Measurements from ENCODE around the gene EVA1A. TPM values are rescaled to one million over a fixed set of nuclear protein-coding genes. Genes with fewer than 3 reads are reported as not detected.

Gene EVA1A
- total and polyA plus RNA-seq, 2 of the 8 experiments (the other 6 are each of a cell fraction or from before 2014, with no cell fraction given) = 2.4 to 4.3 TPM

DNA sequence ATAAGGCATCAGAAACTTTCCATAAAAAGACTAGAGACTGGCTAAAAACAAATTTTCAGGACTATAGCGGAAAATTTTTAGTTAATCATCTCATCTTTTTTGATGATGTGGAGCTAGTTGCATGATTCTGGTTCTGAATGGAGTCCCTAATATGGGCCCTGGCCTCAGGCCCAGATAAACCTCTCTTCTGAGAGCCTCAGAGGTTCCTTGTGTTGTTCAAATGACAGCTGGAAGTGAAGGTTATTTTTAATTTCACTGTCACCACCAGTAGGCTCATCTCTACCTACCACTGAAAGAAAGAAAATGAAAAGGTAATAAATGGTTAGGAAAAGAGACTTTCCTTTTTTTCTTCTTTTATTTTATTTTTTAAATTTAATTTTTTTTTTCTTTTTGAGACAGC is 75.9 kb downstream of the EVA1A start:
- Histone ChIP-seq H4K8ac (ENCODE audit: extremely low read depth, insufficient read depth, low read length) (no peak overlapping the region), H3K14ac (ENCODE audit: insufficient read length) (no peak overlapping the region), H3K27me3 (replicated peaks in 1 of 4; ENCODE audit: control insufficient read depth in 3 of 4, extremely low read depth in 1 of 4, insufficient read depth in 3 of 4, low read length in 3 of 4) (no peaks in the 10 kb centered on the region), H2AFZ (ENCODE audit: low read length) (no peak overlapping the region), H3K4me2 (ENCODE audit: insufficient read depth in 1 of 2, low read depth in 2 of 2, low read length in 2 of 2) (no peak overlapping the region), H4K5ac (ENCODE audit: insufficient read length, low read depth, low read length) (no peak overlapping the region), H4K91ac (replicated peaks; ENCODE audit: insufficient read length, low read length) (no peak overlapping the region), H2AK5ac (ENCODE audit: low read depth, low read length) (no peak overlapping the region), H4K20me1 (replicated peaks in 1 of 2; ENCODE audit: control insufficient read depth in 1 of 2, insufficient read depth in 2 of 2, low read length in 2 of 2) (no peaks in the 10 kb centered on the region), H3K79me2 (ENCODE audit: control insufficient read depth in 1 of 2, insufficient read depth in 2 of 2, low read length in 2 of 2) (no peaks in the 10 kb centered on the region), H3K36me3 (ENCODE audit: control insufficient read depth in 2 of 4, insufficient read depth in 4 of 4, low read length in 3 of 4) (no peaks in the 10 kb centered on the region), H3K23me2 (ENCODE audit: low read depth, low read length) (no peaks in the 10 kb centered on the region), H2BK120ac (replicated peaks; ENCODE audit: low read depth, low read length) (no peak overlapping the region), H3K9me3 (ENCODE audit: insufficient read depth in 2 of 2, low read depth in 1 of 2, low read length in 1 of 2) (0 out of 4 replicates have a peak, but pooled peaks cover 0 to 2% of the 10 kb centered on the region in 2 experiments), H3K56ac (replicated peaks; ENCODE audit: insufficient read length, low read depth, low read length) (no peak overlapping the region), H2BK12ac (ENCODE audit: low read depth, low read length) (no peak overlapping the region), H3K4me3 (ENCODE audit: extremely low read depth in 1 of 4, insufficient read depth in 2 of 4, low read depth in 3 of 4, low read length in 4 of 4) (no peak overlapping the region), H3K4me1 (replicated peaks in 1 of 4; ENCODE audit: control insufficient read depth in 3 of 4, insufficient read depth in 4 of 4, low read length in 3 of 4) (no peaks in the 10 kb centered on the region), H3K4ac (replicated peaks; ENCODE audit: insufficient read length, low read depth, low read length) (no peak overlapping the region), H2BK5ac (ENCODE audit: low read depth, low read length) (no peak overlapping the region), H3K23ac (ENCODE audit: insufficient read length) (no peak overlapping the region), H3K9ac (replicated peaks in 1 of 4; ENCODE audit: extremely low read depth in 1 of 4, low read depth in 3 of 4, low read length in 3 of 4) (no peak overlapping the region), H2BK20ac (ENCODE audit: low read length) (no peak overlapping the region), H2BK15ac (ENCODE audit: low read length) (no peak overlapping the region), H3K18ac (ENCODE audit: extremely low read depth, low read length) (no peak overlapping the region), H3K79me1 (ENCODE audit: low read depth, low read length) (no peaks in the 10 kb centered on the region), H3K27ac (ENCODE audit: low read depth, low read length) (no peak overlapping the region)
- DNase-seq (ENCODE audit: low read depth in 1 of 2, low spot score in 2 of 2) = no peak
- ChIA-PET CTCF (ENCODE audit: partially characterized antibody) (interaction anchor here (10.5 kb wide), 1 partner anchor 18 kb away, joined by 77 read pairs; no protein-coding TSS in a partner anchor), POLR2A (ENCODE audit: partially characterized antibody) (no interaction called here)
- 89% methylated on average over 1 of the region's 1 CpG; no CpG with 5 or more reads in 1 of the 2 experiments for WGBS, 2 experiments (ENCODE audit: extremely low coverage in 1 of 2, insufficient coverage in 1 of 2, insufficient read length in 1 of 2, insufficient replicate concordance in 2 of 2, low coverage in 1 of 2, low lambda C conversion rate in 2 of 2, missing lambda C conversion rate in 1 of 2)
- TF ChIP-seq, protein P1, sequence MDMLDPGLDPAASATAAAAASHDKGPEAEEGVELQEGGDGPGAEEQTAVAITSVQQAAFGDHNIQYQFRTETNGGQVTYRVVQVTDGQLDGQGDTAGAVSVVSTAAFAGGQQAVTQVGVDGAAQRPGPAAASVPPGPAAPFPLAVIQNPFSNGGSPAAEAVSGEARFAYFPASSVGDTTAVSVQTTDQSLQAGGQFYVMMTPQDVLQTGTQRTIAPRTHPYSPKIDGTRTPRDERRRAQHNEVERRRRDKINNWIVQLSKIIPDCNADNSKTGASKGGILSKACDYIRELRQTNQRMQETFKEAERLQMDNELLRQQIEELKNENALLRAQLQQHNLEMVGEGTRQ (IDR thresholded peaks at IDR 0.05; ENCODE audit: low read length) = no peak
- TF ChIP-seq, protein P2, sequence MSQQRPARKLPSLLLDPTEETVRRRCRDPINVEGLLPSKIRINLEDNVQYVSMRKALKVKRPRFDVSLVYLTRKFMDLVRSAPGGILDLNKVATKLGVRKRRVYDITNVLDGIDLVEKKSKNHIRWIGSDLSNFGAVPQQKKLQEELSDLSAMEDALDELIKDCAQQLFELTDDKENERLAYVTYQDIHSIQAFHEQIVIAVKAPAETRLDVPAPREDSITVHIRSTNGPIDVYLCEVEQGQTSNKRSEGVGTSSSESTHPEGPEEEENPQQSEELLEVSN (IDR thresholded peaks at IDR 0.05) = no peak
- TF ChIP-seq ZNF274 (IDR thresholded peaks at IDR 0.05; ENCODE audit: borderline replicate concordance, extremely low read depth, low read length) = no peak
- TF ChIP-seq NANOG (IDR thresholded peaks at IDR 0.05; ENCODE audit: insufficient read depth, low read depth, low read length, poor library complexity, severe bottlenecking) = no peak
- TF ChIP-seq RBBP5 (IDR thresholded peaks at IDR 0.05; ENCODE audit: borderline replicate concordance, low read depth, low read length) = no peak
- no peak for TF ChIP-seq TEAD4 (IDR thresholded peaks at IDR 0.05; ENCODE audit: low read depth, low read length)
- no peak for TF ChIP-seq POLR2AphosphoS5 (IDR thresholded peaks at IDR 0.05; ENCODE audit: low read depth, low read length)
- TF ChIP-seq CHD1 (IDR thresholded peaks at IDR 0.05; ENCODE audit: low read depth, low read length) = no peak
- TF ChIP-seq POU5F1 (IDR thresholded peaks at IDR 0.05; ENCODE audit: low read depth, low read length) = no peak
- TF ChIP-seq JUN (IDR thresholded peaks at IDR 0.05; ENCODE audit: low read depth, low read length) = no peak
- no peak for TF ChIP-seq TBP (IDR thresholded peaks at IDR 0.05; ENCODE audit: low read depth, low read length)
- TF ChIP-seq CHD2 (IDR thresholded peaks at IDR 0.05; ENCODE audit: low read length) = no peak
- no peak for TF ChIP-seq ASH2L (IDR thresholded peaks at IDR 0.05; ENCODE audit: low read length)
- no peak for FAIRE-seq

Measured in H1 (cell line).